ENCODE data around the gene ASIC2.

Gene ASIC2

GRCh38 chr17:33151565-33151964, 141.5 kb downstream of the ASIC2 start:
- DNase-seq, result no peak

- no peak for DNase-seq
Measured at GRCh38 chr17:33145941-33146340, 147.2 kb downstream of the ASIC2 start.

GRCh38 chr17:33144837-33145236, 148.3 kb downstream of the ASIC2 start:
- DNase-seq, result no peak

- no peak for DNase-seq
Measured at GRCh38 chr17:33142705-33143299, 150.3 kb downstream of the ASIC2 start.

GRCh38 chr17:33140413-33141099, 152.5 kb downstream of the ASIC2 start:
- no peak for DNase-seq

- DNase-seq, result no peak
Measured at GRCh38 chr17:33138627-33139026, 154.5 kb downstream of the ASIC2 start.

GRCh38 chr17:33137426-33137825, 155.7 kb downstream of the ASIC2 start:
- DNase-seq, result no peak

- DNase-seq, result no peak
Measured at GRCh38 chr17:33135691-33136090, 157.4 kb downstream of the ASIC2 start.

GRCh38 chr17:33131620-33132019, 161.5 kb downstream of the ASIC2 start:
- DNase-seq, result no peak

- no peak for DNase-seq
Measured at GRCh38 chr17:33127706-33128105, 165.4 kb downstream of the ASIC2 start.

- no peak for DNase-seq
Measured at GRCh38 chr17:33126086-33126485, 167.0 kb downstream of the ASIC2 start.

GRCh38 chr17:33125552-33125950, 167.5 kb downstream of the ASIC2 start:
- no peak for DNase-seq

GRCh38 chr17:33124871-33125551, 168.1 kb downstream of the ASIC2 start:
- no peak for DNase-seq

GRCh38 chr17:33124185-33124584, 168.9 kb downstream of the ASIC2 start:
- DNase-seq, result no peak

GRCh38 chr17:33121756-33122155, 171.3 kb downstream of the ASIC2 start:
- no peak for DNase-seq

- no peak for DNase-seq
Measured at GRCh38 chr17:33121272-33121671, 171.8 kb downstream of the ASIC2 start.

- no peak for DNase-seq
Measured at GRCh38 chr17:33120103-33120502, 173.0 kb downstream of the ASIC2 start.

- no peak for DNase-seq
Measured at GRCh38 chr17:33118391-33119075, 174.6 kb downstream of the ASIC2 start.

GRCh38 chr17:33116021-33116551, 177.0 kb downstream of the ASIC2 start:
- no peak for DNase-seq

GRCh38 chr17:33115366-33115765, 177.7 kb downstream of the ASIC2 start:
- no peak for DNase-seq

- no peak for DNase-seq
Measured at GRCh38 chr17:33113991-33114370, 179.1 kb downstream of the ASIC2 start.

- DNase-seq, result no peak
Measured at GRCh38 chr17:33113276-33113990, 179.7 kb downstream of the ASIC2 start.

- DNase-seq, result no peak
Measured at GRCh38 chr17:33112763-33113162, 180.3 kb downstream of the ASIC2 start.
